HepG2 (cell line): Measurements from ENCODE around the gene MYL3. TPM values are rescaled to one million over a fixed set of nuclear protein-coding genes. Genes with fewer than 3 reads are reported as not detected.

Experiments used
- ATAC-seq: fragments of 200-7000 bp; cut with Tn5 transposase; 3 replicates; pipeline ENCODE4 v1.9.1; 2020; ENCODE audit warnings: mild to moderate bottlenecking, moderate library complexity
- BruUV-seq: library from RNA; stranded (reverse); fragments of 400-500 nt; replicated peaks from 2 replicates; lab custom pipeline; 2021; lab: Mats Ljungman, UMichigan
- CTCF ChIA-PET: fragments of 300-600 bp; formaldehyde crosslinking; extraction: SDS; loops from one replicate; lab custom pipeline; 2021; ENCODE audit warnings: low total read pairs, inconsistent platforms, low intra/inter-chr PET ratio; lab: Yijun Ruan, JAX
- POLR2A ChIA-PET: fragments of 350-600 bp; sonication (Branson Sonifier 250); formaldehyde crosslinking; loops from one replicate; lab custom pipeline; 2020; ENCODE audit warnings: antibody characterized with exemption, inconsistent platforms; lab: Yijun Ruan, JAX
- DNase-seq: peaks from one replicate; pipeline ENCODE4 v3.0.0-alpha.2; 2015; ENCODE audit warnings: low spot score
- FAIRE-seq: peaks from 3 replicates; lab custom pipeline; 2011; peaks lifted over from hg19 to GRCh38; lab: Jason Lieb, UNC
- H2AFZ ChIP-seq: one replicate; pipeline ENCODE4 v1.6.1; 2011; ENCODE audit warnings: low read length, inconsistent platforms
- H3K27ac ChIP-seq: fragments of 300-600 bp; 3 replicates; pipeline ENCODE4 v1.8.0; 2011; ENCODE audit warnings: mixed run types, mild to moderate bottlenecking, mixed read lengths, low read length, inconsistent platforms; ENCODE audit not compliant: insufficient read depth; ENCODE audit errors: extremely low read length
- H3K27me3 ChIP-seq, 2 experiments: fragments of 200-600 bp in 1 of 2; 2 replicates in 1 of 2; 3 replicates in 1 of 2; pipeline versions ENCODE4 v1.6.0 to v1.8.0; 2011; ENCODE audit warnings: low read length in 2 of 2, mild to moderate bottlenecking in 2 of 2, moderate library complexity in 2 of 2, inconsistent platforms in 1 of 2; ENCODE audit not compliant: insufficient read depth in 2 of 2, control insufficient read depth in 1 of 2
- H3K36me3 ChIP-seq, 2 experiments: fragments of 200-600 bp in 1 of 2; replicated peaks in 1 of 2; 2 replicates in 1 of 2; 3 replicates in 1 of 2; pipeline versions ENCODE4 v1.5.1 to v1.8.0; 2011; ENCODE audit warnings: low read length in 2 of 2, inconsistent platforms in 1 of 2; ENCODE audit not compliant: insufficient read depth in 2 of 2, control insufficient read depth in 1 of 2
- H3K4me1 ChIP-seq: 2 replicates; pipeline ENCODE4 v1.5.1; 2012; ENCODE audit warnings: low read length, inconsistent platforms; ENCODE audit not compliant: insufficient read depth
- H3K4me2 ChIP-seq: 2 replicates; pipeline ENCODE4 v1.6.0; 2011; ENCODE audit warnings: low read depth, low read length, inconsistent platforms
- H3K4me3 ChIP-seq, 3 experiments: fragments of 200-600 bp in 1 of 3; sonication (generic), shearing (Covaris generic) in 1 of 3; replicated peaks in 1 of 3; 2 replicates each; pipeline ENCODE4 v1.5.1; 2011 to 2016; ENCODE audit warnings: low read length in 3 of 3, inconsistent platforms in 2 of 3, low read depth in 2 of 3, mild to moderate bottlenecking in 2 of 3, control low read depth in 1 of 3, mixed read lengths in 1 of 3; ENCODE audit not compliant: insufficient read depth in 1 of 3
- H3K79me2 ChIP-seq: one replicate; pipeline ENCODE4 v1.6.1; 2011; ENCODE audit warnings: low read length, inconsistent platforms; ENCODE audit not compliant: insufficient read depth
- H3K9ac ChIP-seq: 2 replicates; pipeline ENCODE4 v1.6.0; 2011; ENCODE audit warnings: mild to moderate bottlenecking, low read depth, low read length, inconsistent platforms; ENCODE audit not compliant: insufficient read depth
- H3K9me3 ChIP-seq: 2 replicates; pipeline ENCODE4 v1.5.1; 2012; ENCODE audit warnings: mild to moderate bottlenecking, low read length
- H4K20me1 ChIP-seq: 2 replicates; pipeline ENCODE4 v1.6.0; 2011; ENCODE audit warnings: inconsistent platforms, mild to moderate bottlenecking, low read length, moderate library complexity; ENCODE audit not compliant: insufficient read depth
- ADNP ChIP-seq: sonication (generic); formaldehyde crosslinking; IDR thresholded peaks from 2 replicates; pipeline ENCODE4 v1.4.0; 2020; ENCODE audit warnings: missing genetic modification reagents
- GATAD2A ChIP-seq: IDR thresholded peaks from 2 replicates; pipeline ENCODE4 v1.6.1; 2016
- MED13 ChIP-seq: sonication (generic); formaldehyde crosslinking; IDR thresholded peaks from 2 replicates; pipeline ENCODE4 v1.5.0; 2020; ENCODE audit warnings: missing genetic modification reagents
- NONO ChIP-seq, 2 experiments: fragments of 450-650 bp in 1 of 2; sonication (generic) in 1 of 2; formaldehyde crosslinking in 1 of 2; IDR thresholded peaks in 1 of 2; conservative IDR thresholded peaks in 1 of 2; 2 replicates each; pipeline versions ENCODE4 v1.6.1 to v1.8.0; 2017 to 2022; ENCODE audit warnings: mild to moderate bottlenecking in 1 of 2, missing genetic modification reagents in 1 of 2, moderate library complexity in 1 of 2
- RXRB ChIP-seq: IDR thresholded peaks from 2 replicates; pipeline ENCODE4 v1.6.1; 2016; ENCODE audit warnings: borderline replicate concordance, missing genetic modification reagents, missing compliant biosample characterization
- SIX1 ChIP-seq: sonication (generic); formaldehyde crosslinking; IDR thresholded peaks from 2 replicates; pipeline ENCODE4 v1.4.0; 2020; ENCODE audit warnings: missing genetic modification reagents, borderline replicate concordance
- SMYD3 ChIP-seq: sonication (generic); formaldehyde crosslinking; IDR thresholded peaks from 2 replicates; pipeline ENCODE4 v1.8.1; 2023; ENCODE audit warnings: mild to moderate bottlenecking, missing genetic modification reagents
- ZC3H13 ChIP-seq: sonication (generic); formaldehyde crosslinking; IDR thresholded peaks from 2 replicates; pipeline ENCODE4 v1.8.1; 2023; ENCODE audit warnings: mild to moderate bottlenecking, missing genetic modification reagents, moderate library complexity
- ZMAT3 ChIP-seq: sonication (generic); formaldehyde crosslinking; conservative IDR thresholded peaks from 2 replicates; pipeline ENCODE4 v1.7.0; 2021; ENCODE audit warnings: missing genetic modification reagents
- ZNF138 ChIP-seq: sonication (generic); formaldehyde crosslinking; IDR thresholded peaks from 2 replicates; pipeline ENCODE4 v1.5.0; 2020; ENCODE audit warnings: mild to moderate bottlenecking, low read depth, missing genetic modification reagents
- ZNF143 ChIP-seq: sonication (generic); formaldehyde crosslinking; IDR thresholded peaks from 2 replicates; pipeline ENCODE4 v1.4.0; 2020; ENCODE audit warnings: missing genetic modification reagents
- ZNF207 ChIP-seq: fragments of 450-650 bp; IDR thresholded peaks from 2 replicates; pipeline ENCODE4 v1.6.1; 2016; ENCODE audit warnings: antibody characterized with exemption, borderline replicate concordance
- ZNF251 ChIP-seq: sonication (generic); formaldehyde crosslinking; IDR thresholded peaks from 2 replicates; pipeline ENCODE4 v1.9.0; 2021; ENCODE audit warnings: mild to moderate bottlenecking, missing genetic modification reagents
- ZNF260 ChIP-seq: sonication (generic); formaldehyde crosslinking; IDR thresholded peaks from 2 replicates; pipeline ENCODE4 v1.4.0; 2020; ENCODE audit warnings: missing genetic modification reagents, low read depth, mild to moderate bottlenecking, borderline replicate concordance
- ZNF484 ChIP-seq: sonication (generic); formaldehyde crosslinking; IDR thresholded peaks from 2 replicates; pipeline ENCODE4 v1.5.1; 2020; ENCODE audit warnings: mild to moderate bottlenecking, low read depth, missing genetic modification reagents, borderline replicate concordance
- ZNF546 ChIP-seq: sonication (generic); formaldehyde crosslinking; conservative IDR thresholded peaks from 2 replicates; pipeline ENCODE4 v1.8.1; 2023; ENCODE audit warnings: mild to moderate bottlenecking, missing genetic modification reagents
- WGBS: methylation state at CpG from one replicate; pipeline ENCODE4 v1.1.6; 2017; ENCODE audit warnings: low lambda C conversion rate; 5-methylcytosine and 5-hydroxymethylcytosine counted together
- in situ Hi-C: cut with HindIII; loops from 2 replicates; pipeline ENCODE4 v1.10.0; 2017; ENCODE audit warnings: low pct_unique_long_range_greater_than_20kb; ENCODE audit not compliant: extremely low pct_ligation_motif_present
- intact Hi-C: fragments of 100-400 bp; cut with micrococcal nuclease; formaldehyde crosslinking; loops from one replicate; pipeline ENCODE4 v1.10.0; 2022; ENCODE audit not compliant: unreplicated experiment
- polyA plus RNA-seq, 8 experiments: library from polyadenylated mRNA; depleted of rRNA in 3 of 8; stranded (reverse) in 7 of 8; unstranded in 1 of 8; fragments of >200 nt; fragmentation: Illumina TruSeq in 4 of 8; extraction: Trizol in 4 of 8; gene quantifications; 2 replicates each; pipeline versions ENCODE4 v1.2.1 to v1.2.3, GENCODE V29; 2011 to 2016; ENCODE audit warnings: low read depth in 4 of 8, missing spikeins in 1 of 8, mixed read lengths in 1 of 8; ENCODE audit not compliant: insufficient read depth in 1 of 8
- total RNA-seq, 5 experiments: library from RNA; depleted of rRNA; stranded (reverse); fragments of >200 nt; fragmentation: Illumina TruSeq; extraction: Trizol; gene quantifications; 2 replicates each; pipeline ENCODE4 v1.2.3, GENCODE V29; 2016; ENCODE audit warnings: low read depth in 1 of 5
- TF ChIP-seq, protein P1 (sequence below): sonication (generic); formaldehyde crosslinking; IDR thresholded peaks from 2 replicates; pipeline ENCODE4 v1.8.0; 2022; ENCODE audit warnings: missing genetic modification reagents, mild to moderate bottlenecking, borderline replicate concordance

The MYL3 gene
- total and polyA plus RNA-seq, 2 of the 13 experiments (the other 11 are each of a cell fraction or from before 2014, with no cell fraction given) = not detected

DNA sequence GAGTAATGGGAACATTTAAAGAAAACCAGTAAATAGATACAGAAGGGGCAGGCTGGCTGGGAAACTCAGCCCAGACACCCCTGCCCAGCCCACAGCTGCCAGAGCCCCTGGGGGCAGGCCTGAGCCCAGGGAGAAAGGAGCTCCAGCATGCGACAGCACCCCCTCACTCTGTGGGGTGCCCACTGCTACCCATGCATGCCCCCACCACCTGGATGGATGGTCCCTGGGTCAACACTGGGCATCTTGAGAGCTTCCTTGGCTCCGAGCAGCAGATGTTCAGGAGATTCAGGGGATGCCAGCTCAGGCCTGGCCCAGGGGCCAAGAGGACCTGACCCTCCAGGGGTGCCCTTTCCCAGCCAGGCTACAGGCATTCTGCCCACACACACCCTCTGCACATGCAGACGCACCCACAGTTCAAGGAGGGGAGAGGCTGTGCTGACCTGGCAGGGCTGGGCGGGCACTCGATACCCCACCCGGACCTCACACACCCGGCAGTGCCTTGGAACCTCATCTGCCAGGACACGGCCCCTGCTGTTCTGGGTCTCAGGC lies 45.8 kb upstream of the MYL3 start:
- Histone ChIP-seq H3K27me3 (peaks cover 0 to 30% of the 10 kb centered on the region in 2 experiments; a peak in 3 of 5 replicates), H3K4me3 (peak overlapping the region in 1 of 3 experiments; percentile 22; a peak in 1 of 6 replicates), H3K27ac (no peak overlapping the region), H4K20me1 (no peaks in the 10 kb centered on the region), H3K4me2 (peak overlapping the region; percentile 46), H2AFZ (no peak overlapping the region), H3K9ac (no peak overlapping the region), H3K9me3 (no peaks in the 10 kb centered on the region), H3K36me3 (no peaks in the 10 kb centered on the region), H3K4me1 (peaks cover 10% of the 10 kb centered on the region), H3K79me2 (no peaks in the 10 kb centered on the region)
- ATAC-seq (peak; percentile 27), FAIRE-seq (no peak), DNase-seq (no peak)
- no peak for TF ChIP-seq ADNP
- 0 out of 2 replicates have a peak, but pooled peaks have one; percentile 29 for TF ChIP-seq ZC3H13
- TF ChIP-seq ZNF143 (CRISPR knock-in tag) = no peak
- no peak for TF ChIP-seq ZNF484
- no peak for TF ChIP-seq ZNF546 (CRISPR knock-in tag)
- TF ChIP-seq MED13 (CRISPR knock-in tag) = no peak
- no peak for TF ChIP-seq ZNF207
- TF ChIP-seq SIX1 (CRISPR knock-in tag) = no peak
- TF ChIP-seq GATAD2A = no peak
- TF ChIP-seq RXRB (CRISPR knock-in tag) = no peak
- 0 out of 2 replicates have a peak, but pooled peaks have one; percentile 58 for TF ChIP-seq ZNF138
- TF ChIP-seq, protein P1, sequence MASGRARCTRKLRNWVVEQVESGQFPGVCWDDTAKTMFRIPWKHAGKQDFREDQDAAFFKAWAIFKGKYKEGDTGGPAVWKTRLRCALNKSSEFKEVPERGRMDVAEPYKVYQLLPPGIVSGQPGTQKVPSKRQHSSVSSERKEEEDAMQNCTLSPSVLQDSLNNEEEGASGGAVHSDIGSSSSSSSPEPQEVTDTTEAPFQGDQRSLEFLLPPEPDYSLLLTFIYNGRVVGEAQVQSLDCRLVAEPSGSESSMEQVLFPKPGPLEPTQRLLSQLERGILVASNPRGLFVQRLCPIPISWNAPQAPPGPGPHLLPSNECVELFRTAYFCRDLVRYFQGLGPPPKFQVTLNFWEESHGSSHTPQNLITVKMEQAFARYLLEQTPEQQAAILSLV (CRISPR knock-in tag) = no peak
- no peak for TF ChIP-seq NONO (IDR thresholded peaks at IDR 0.05)
- 0 out of 2 replicates have a peak, but pooled peaks have one; percentile 33 for TF ChIP-seq NONO (CRISPR knock-in tag; conservative IDR thresholded peaks at IDR 0.05)
- TF ChIP-seq ZMAT3 (CRISPR knock-in tag) = no peak
- no peak for TF ChIP-seq ZNF251 (CRISPR knock-in tag)
- no peak for TF ChIP-seq SMYD3 (CRISPR knock-in tag)
- TF ChIP-seq ZNF260 (CRISPR knock-in tag) = no peak
- in situ Hi-C loops (loop anchor here (5.0 kb wide), 2 partner anchors 42 to 197 kb away; no protein-coding TSS in a partner anchor), intact Hi-C loops (loop anchor here (1.0 kb wide), 2 partner anchors 43 to 204 kb away; no protein-coding TSS in a partner anchor)
- POLR2A ChIA-PET = no interaction called here
- no TSS peak for BruUV-seq
- CTCF ChIA-PET = interaction anchor here (1.5 to 3.3 kb wide), 2 partner anchors 42 to 204 kb away, joined by 15 to 17 read pairs; no protein-coding TSS in a partner anchor
- WGBS = 33% methylated on average over 1 of the region's 8 CpGs
